ENCODE data around the gene PSD2. TPM values are rescaled to one million over a fixed set of nuclear protein-coding genes. Genes with fewer than 3 reads are reported as not detected.

The PSD2 gene
- total RNA-seq, 4 donors from 2014 or later = 0.08 to 0.13 (median 0.10) TPM; not detected in 1

GRCh38 chr5:139814191-139814601 is 18.6 kb downstream of the PSD2 start:
- H3K9me3 ChIP-seq = no peaks in the 10 kb centered on the region
- no peaks in the 10 kb centered on the region for H3K27me3 ChIP-seq
- WGBS = 90% methylated on average over 5 of the region's 14 CpGs
- H3K27ac ChIP-seq = no peak overlapping the region
- no peaks in the 10 kb centered on the region for H3K4me1 ChIP-seq
- TF ChIP-seq POLR2AphosphoS5 (IDR thresholded peaks at IDR 0.05) (no peak), EP300 (IDR thresholded peaks at IDR 0.05) (no peak), CTCF (IDR thresholded peaks at IDR 0.05) (no peak), POLR2A (IDR thresholded peaks at IDR 0.05) (no peak)
- H3K36me3 ChIP-seq = no peaks in the 10 kb centered on the region
- no peak overlapping the region for H3K4me3 ChIP-seq
- DNase-seq (ENCODE audit: low spot score in 2 of 2) = no peak

- H3K9me3 ChIP-seq = no peaks in the 10 kb centered on the region
- TF ChIP-seq CTCF (IDR thresholded peaks at IDR 0.05) (no peak), EP300 (IDR thresholded peaks at IDR 0.05) (no peak), POLR2AphosphoS5 (IDR thresholded peaks at IDR 0.05) (no peak), POLR2A (IDR thresholded peaks at IDR 0.05) (no peak)
- WGBS = 97% methylated on average over 11 of the region's 11 CpGs
- no peak overlapping the region for H3K4me3 ChIP-seq
- H3K36me3 ChIP-seq = no peaks in the 10 kb centered on the region
- no peak for DNase-seq (ENCODE audit: low spot score in 2 of 2)
- no peak overlapping the region for H3K27ac ChIP-seq
- no peaks in the 10 kb centered on the region for H3K4me1 ChIP-seq
- no peaks in the 10 kb centered on the region for H3K27me3 ChIP-seq
These were observed 19.2 kb downstream of the PSD2 start for GRCh38 chr5:139814704-139815280.

GRCh38 chr5:139816566-139816965 is 21.0 kb downstream of the PSD2 start:
- no peak for DNase-seq (ENCODE audit: low spot score in 2 of 2)
- Histone ChIP-seq H3K9me3 (no peaks in the 10 kb centered on the region), H3K36me3 (no peaks in the 10 kb centered on the region), H3K4me3 (no peak overlapping the region), H3K27ac (no peak overlapping the region), H3K27me3 (no peaks in the 10 kb centered on the region), H3K4me1 (no peaks in the 10 kb centered on the region)
- TF ChIP-seq POLR2A (IDR thresholded peaks at IDR 0.05) (no peak), EP300 (IDR thresholded peaks at IDR 0.05) (no peak), CTCF (IDR thresholded peaks at IDR 0.05) (no peak), POLR2AphosphoS5 (IDR thresholded peaks at IDR 0.05) (no peak)
- 73% methylated on average over 12 of the region's 12 CpGs for WGBS

- no peak overlapping the region for H3K4me3 ChIP-seq
- TF ChIP-seq POLR2AphosphoS5 (IDR thresholded peaks at IDR 0.05) = no peak
- TF ChIP-seq CTCF (IDR thresholded peaks at IDR 0.05) = no peak
- TF ChIP-seq POLR2A (IDR thresholded peaks at IDR 0.05) = no peak
- no peak for TF ChIP-seq EP300 (IDR thresholded peaks at IDR 0.05)
- no peak for DNase-seq (ENCODE audit: low spot score in 2 of 2)
- H3K27ac ChIP-seq = no peak overlapping the region
- no peaks in the 10 kb centered on the region for H3K36me3 ChIP-seq
- H3K27me3 ChIP-seq = no peaks in the 10 kb centered on the region
- no peaks in the 10 kb centered on the region for H3K4me1 ChIP-seq
- H3K9me3 ChIP-seq = no peaks in the 10 kb centered on the region
- 84% methylated on average over 3 of the region's 8 CpGs for WGBS
These were observed 21.8 kb downstream of the PSD2 start for GRCh38 chr5:139817362-139817761.

GRCh38 chr5:139817970-139818369 is 22.4 kb downstream of the PSD2 start:
- TF ChIP-seq EP300 (IDR thresholded peaks at IDR 0.05) (no peak), POLR2A (IDR thresholded peaks at IDR 0.05) (no peak), CTCF (IDR thresholded peaks at IDR 0.05) (no peak), POLR2AphosphoS5 (IDR thresholded peaks at IDR 0.05) (no peak)
- H3K27ac ChIP-seq = no peak overlapping the region
- H3K36me3 ChIP-seq = no peaks in the 10 kb centered on the region
- H3K4me3 ChIP-seq = no peak overlapping the region
- no peaks in the 10 kb centered on the region for H3K4me1 ChIP-seq
- H3K9me3 ChIP-seq = no peaks in the 10 kb centered on the region
- DNase-seq (ENCODE audit: low spot score in 2 of 2) = no peak
- H3K27me3 ChIP-seq = no peaks in the 10 kb centered on the region
- 81% methylated on average over 3 of the region's 3 CpGs for WGBS
